Sigmoid colon (tissue), 4 donors: ENCODE results near the gene CRTAC1.

Experiments used
- POLR2A ChIP-seq, 2 donors: fragments of 450-650 bp; IDR thresholded peaks; one replicate each; pipeline ENCODE4 v1.6.1; 2016; ENCODE audit warnings: antibody characterized with exemption in 2 of 2, mild to moderate bottlenecking in 2 of 2, moderate library complexity in 2 of 2
- POLR2AphosphoS5 ChIP-seq, 4 donors: sonication (generic); formaldehyde crosslinking; IDR thresholded peaks; one replicate each; pipeline ENCODE4 v1.6.1; 2017; ENCODE audit warnings: antibody characterized with exemption in 4 of 4

DNA sequence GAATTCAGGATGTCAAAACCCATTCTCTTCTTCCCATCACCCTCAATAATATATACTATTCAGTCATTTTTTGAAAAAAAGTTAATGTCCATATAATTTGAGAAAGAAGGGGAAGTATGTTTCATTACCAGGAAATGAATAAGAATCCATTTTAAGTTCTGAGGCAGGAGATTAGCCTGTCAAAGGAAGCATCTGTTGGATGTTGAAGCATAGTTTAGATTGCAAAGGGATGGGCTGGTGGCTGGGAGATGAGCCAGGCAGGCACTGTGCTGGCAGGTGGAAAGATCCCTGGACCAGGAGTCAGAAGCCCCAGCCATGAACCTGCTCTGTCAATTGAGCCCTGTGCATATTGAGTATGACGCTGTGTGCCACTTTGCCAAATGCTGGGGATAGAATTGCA, 48.4 kb upstream of the CRTAC1 start:
- TF ChIP-seq POLR2A (IDR thresholded peaks at IDR 0.05), result no peak
- TF ChIP-seq POLR2AphosphoS5 (IDR thresholded peaks at IDR 0.05), result no peak
